GM12875 (cell line): Measurements from ENCODE around the gene CACNA2D3.
"Not testable (repeated sequence)": the region's sequence is repeated elsewhere in the genome, so short reads cannot be mapped to it uniquely, and the experiment has no call there.

Source experiments
- H3K4me3 ChIP-seq: one replicate; pipeline ENCODE4 v1.5.1; 2011; ENCODE audit warnings: low read depth, low read length, control low read depth
- TF ChIP-seq, protein P1 (sequence below): IDR thresholded peaks from 2 replicates; pipeline ENCODE4 v1.5.1; 2011; ENCODE audit warnings: low read depth, mild to moderate bottlenecking, control low read depth, inconsistent platforms, low read length, moderate library complexity, borderline replicate concordance; ENCODE audit not compliant: insufficient read depth

CACNA2D3 gene

DNA sequence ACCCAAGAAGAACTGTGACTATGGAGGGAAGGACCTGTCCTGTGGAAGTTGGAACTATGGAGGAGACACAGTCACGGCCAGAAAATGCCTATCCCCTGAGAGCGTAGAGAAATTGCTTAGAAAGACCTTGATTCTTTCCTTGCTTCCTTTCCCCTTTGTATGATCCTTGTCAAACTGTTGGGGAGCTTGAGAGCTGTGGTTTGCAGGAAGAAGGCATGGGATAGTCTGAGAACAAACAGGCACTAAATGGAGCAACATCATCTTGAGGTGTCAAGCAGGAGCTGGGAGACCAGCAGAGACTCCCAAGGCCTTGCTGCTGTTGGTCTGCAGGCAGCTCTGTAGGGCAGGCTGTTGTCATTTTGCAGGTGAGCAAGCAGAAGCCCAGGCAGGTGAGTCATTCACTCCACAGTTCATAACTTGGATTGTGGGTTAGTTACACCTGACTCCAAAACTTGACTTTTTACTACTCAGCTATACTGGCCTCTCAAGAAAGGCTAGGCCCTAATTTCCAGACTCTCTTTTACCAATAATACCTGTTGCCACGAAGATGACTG is 506.6 kb downstream of the CACNA2D3 start:
- TF ChIP-seq, protein P1, sequence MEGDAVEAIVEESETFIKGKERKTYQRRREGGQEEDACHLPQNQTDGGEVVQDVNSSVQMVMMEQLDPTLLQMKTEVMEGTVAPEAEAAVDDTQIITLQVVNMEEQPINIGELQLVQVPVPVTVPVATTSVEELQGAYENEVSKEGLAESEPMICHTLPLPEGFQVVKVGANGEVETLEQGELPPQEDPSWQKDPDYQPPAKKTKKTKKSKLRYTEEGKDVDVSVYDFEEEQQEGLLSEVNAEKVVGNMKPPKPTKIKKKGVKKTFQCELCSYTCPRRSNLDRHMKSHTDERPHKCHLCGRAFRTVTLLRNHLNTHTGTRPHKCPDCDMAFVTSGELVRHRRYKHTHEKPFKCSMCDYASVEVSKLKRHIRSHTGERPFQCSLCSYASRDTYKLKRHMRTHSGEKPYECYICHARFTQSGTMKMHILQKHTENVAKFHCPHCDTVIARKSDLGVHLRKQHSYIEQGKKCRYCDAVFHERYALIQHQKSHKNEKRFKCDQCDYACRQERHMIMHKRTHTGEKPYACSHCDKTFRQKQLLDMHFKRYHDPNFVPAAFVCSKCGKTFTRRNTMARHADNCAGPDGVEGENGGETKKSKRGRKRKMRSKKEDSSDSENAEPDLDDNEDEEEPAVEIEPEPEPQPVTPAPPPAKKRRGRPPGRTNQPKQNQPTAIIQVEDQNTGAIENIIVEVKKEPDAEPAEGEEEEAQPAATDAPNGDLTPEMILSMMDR = no peak
- no peak overlapping the region for H3K4me3 ChIP-seq

DNA sequence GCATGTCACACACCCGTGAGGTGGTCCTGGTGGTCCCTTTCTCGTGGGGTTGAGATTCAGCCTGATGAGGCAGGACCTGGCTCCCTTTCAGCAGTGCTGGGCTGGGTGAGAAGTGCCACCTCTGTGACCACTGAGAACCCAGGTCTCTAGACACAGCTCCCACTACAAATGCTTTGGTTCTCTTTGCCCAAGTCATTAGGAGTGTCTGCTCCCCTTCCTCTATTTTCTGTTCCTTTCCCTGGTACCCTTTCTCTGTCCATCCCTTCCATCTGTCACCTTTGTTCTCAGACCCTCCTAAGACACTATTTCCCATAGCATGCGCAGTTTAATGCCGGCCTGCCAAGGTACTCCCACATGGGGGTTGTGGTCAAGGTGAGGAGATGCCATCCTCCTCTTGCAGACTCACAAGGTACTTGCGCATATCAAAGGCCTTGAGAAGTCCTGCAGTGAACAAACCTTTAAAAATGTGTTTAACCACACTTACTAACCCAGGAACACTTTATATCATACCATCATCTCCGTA is 507.8 kb downstream of the CACNA2D3 start:
- TF ChIP-seq, protein P1 = no peak
- no peak overlapping the region for H3K4me3 ChIP-seq

DNA sequence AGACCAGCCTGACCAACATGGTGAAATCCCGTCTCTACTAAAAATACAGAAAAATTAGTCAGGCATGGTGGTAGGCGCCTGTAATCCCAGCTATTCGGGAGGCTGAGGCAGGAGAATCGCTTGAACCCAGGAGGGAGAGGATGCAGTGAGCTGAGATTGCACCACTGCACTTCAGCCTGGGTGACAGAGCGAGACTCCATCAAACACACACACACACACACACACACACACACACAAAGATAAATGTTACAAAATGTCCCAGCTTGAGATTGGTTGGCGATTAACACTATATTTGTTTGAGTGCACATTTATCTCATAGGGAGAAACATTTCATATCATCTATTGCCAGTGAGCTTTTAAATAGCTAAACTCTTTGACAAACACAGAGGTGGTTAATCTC is 508.6 kb downstream of the CACNA2D3 start:
- not testable (repeated sequence) for H3K4me3 ChIP-seq

DNA sequence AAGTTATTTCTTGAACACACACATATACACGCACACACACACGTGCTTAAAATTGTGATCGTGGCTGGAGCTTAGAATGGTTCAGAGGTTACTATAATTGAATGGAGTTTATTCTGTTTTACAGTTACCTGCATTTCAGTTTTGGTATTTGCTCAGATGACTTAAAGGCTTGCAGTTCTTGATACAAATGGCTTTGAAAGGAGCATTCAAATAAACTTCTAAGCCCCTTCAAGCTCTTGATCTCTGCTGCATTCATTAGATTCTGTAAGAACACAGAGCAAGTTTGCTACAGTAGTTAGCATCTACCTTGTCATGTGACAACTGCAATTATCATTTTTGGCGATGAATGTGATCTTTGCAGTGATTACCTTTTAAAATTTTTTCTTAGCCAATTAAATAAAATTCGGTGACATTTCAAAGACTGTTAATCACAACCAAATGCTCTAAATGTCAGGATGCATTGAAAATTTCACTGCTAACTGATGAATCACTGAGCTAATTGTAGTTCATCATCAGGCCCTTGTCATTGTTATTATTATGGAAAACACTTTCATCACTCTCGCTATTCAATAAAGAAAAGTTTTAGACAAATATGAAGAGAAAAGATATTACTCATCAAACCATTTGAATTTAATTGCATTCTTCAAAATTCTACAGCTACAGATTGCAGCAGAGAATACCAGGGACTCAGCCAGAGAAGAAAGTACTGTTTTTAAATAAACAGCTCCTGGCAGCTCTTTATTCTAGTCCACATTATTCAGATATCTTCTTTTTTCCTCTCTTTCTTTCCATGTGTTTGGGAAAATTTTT is 509.4 kb downstream of the CACNA2D3 start:
- H3K4me3 ChIP-seq = no peak overlapping the region
- TF ChIP-seq, protein P1 = no peak

DNA sequence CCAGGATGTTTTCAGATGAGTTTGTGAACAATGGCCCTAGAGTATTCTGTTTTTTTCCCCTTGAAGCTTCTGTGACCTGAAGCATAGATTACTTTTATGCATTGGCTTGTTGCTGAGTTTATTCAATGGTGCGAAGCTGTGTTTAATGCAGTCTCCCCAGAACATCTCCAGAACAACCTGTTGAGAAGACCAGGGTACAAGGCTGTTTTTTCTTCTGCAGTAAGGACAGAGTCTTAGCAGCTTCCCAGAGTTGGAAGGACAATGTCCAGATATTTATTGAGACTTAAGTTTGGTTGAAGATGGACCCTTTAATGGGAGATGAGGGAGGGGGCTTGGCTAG is 509.9 kb downstream of the CACNA2D3 start:
- no peak overlapping the region for H3K4me3 ChIP-seq
- TF ChIP-seq, protein P1 = no peak

DNA sequence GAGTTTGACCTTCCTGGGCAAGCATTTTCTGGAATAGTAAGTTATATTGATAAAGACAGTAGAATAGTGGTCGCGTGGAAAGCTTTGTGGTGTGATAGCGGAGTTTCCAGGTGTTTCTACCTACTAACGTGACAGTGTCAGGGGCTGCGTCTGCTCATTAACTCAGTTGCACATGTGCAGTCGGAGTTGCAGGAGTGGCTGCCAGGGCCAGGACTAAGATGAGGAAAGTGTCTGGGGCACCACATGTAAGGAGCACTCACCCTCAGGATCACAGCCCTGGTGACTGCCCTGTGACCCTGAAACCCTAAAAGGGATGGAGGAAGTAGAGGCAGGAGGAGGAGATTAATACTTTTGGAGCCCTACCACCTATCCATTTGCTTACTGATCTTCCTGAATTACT is 510.5 kb downstream of the CACNA2D3 start:
- no peak overlapping the region for H3K4me3 ChIP-seq
- TF ChIP-seq, protein P1 = no peak

DNA sequence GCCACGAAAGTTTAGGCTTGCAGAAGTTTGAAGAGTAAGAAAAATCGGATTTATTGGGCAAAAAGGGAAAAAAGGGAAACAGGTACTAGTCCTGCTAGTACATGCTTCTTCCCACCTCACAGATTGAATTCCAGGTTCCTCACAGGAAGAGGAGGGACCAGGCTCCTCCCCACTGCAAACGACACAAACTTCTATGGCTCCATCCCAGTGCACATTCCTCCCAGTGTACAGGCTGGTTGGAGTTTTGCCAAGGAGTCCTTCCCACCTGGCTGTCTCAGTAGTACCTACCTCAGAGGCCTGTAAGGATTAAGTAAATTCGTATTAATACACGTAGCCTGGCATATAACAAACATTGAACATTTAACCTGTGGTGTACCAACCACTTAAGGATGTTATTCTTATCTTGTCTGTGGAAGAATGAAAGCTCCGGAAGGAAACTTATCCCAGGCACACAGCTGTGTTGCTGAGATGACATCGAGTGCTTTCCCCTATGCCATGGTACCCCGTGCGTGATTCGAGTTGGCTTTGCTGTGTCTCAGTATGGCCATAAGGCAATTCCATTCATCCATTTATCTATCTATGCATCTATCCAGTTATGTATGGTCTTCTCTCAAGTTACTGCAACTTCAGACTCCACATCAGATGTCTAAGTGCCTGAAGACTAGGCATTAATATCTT is 511.2 kb downstream of the CACNA2D3 start:
- TF ChIP-seq, protein P1 = no peak
- H3K4me3 ChIP-seq = no peak overlapping the region
